GM18519 (cell line): ENCODE results near the gene KHK.

Experiments
- ATAC-seq: cut with Tn5 transposase; IDR thresholded peaks from one replicate; pipeline ENCODE4 v1.9.1; 2021; ENCODE audit warnings: mild to moderate bottlenecking, moderate library complexity; ENCODE audit not compliant: unreplicated experiment, low FRiP score

The KHK gene

DNA sequence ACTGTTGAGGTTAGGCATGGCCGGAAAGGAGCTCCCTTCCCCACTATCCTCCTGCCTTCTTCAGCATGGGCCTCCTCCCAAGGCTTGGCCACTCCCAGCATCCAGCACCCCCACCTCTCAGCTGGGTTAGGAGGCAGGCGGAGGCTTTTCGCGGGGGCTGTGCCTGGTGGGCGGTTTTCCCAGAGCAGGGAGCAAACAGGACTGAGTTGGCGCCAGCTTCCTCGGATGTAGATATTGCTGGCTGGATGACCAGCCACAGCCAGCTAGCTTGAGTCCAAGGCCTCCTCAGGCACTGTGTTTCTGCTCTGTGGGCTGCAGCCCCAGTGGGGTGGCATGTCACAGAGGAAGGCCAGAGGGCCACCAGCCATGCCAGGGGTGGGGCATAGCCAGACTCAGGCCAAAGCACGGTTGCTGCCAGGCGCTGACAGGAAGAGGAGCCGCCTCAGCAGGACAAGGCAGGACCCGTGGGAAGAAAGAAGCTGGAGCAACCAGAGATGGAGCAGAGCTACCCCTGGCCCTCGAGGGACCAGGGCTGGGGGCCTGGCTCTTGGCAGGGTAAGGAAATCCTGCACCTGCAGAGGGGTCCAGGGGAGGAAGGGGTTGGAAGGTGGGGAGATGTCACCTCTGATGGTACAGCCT is 62.3 kb downstream of the KHK start, which contains the start of gene TCF23:
TCF23 (plus strand) TSS at position 204 of the 639 bp plus-strand sequence; CDS start at position 334, 130 bp downstream.
- ATAC-seq, result no peak

DNA sequence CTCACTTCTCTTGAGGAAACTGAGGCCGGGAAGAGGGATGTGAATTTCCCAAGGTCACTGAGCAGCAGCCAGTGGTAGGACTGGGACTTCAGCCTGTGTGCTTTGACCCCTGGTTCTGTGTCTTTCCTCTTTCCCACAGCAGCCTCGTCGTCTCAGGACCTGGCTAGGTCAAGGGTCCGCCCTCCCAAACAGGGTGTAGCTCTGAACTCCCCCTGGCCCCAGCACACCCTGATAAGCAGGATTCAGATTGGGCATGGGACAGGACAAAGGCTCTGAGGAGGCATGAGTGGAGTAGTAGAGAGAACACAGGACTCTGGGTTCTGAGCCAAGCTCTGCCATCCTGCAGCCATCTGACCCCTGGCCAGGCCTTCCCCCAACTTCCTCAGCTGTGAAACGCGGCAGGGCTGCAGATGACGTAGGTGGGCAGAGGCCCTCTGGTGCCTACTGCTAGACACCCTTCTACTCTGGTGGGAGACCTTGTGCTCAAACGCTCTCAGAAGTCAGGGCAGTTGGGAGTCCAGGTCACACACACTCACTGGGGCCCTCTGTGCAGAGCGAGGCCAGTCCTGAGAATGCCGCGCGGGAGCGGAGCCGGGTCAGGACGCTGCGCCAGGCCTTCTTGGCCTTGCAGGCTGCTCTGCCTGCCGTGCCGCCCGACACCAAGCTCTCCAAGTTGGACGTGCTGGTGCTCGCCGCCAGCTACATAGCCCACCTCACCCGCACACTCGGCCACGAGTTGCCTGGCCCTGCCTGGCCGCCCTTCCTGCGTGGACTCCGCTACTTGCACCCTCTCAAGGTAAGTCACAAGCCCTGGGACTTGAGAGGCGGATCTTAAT is 63.2 kb downstream of the KHK start:
- no peak for ATAC-seq
